Activated CD8-positive, alpha-beta T cell treated with anti-CD3 and anti-CD28 coated beads, Interleukin-2, amount 10 ng/mL, durations not matched to agents 7 days and 5 days (primary cell): Measurements from ENCODE around the gene DPM2. TPM values are rescaled to one million over a fixed set of nuclear protein-coding genes. Genes with fewer than 3 reads are reported as not detected.

Experiments
- ATAC-seq: fragments of 150-1000 bp; cut with Tn5 transposase; one replicate; pipeline ENCODE4 v1.10.0; 2021; ENCODE audit warnings: moderate library complexity
- CTCF ChIA-PET: fragments of 350-600 bp; sonication (Branson Sonifier 250); formaldehyde crosslinking; loops from one replicate; lab custom pipeline; 2021; ENCODE audit warnings: antibody characterized with exemption; lab: Charles Lee
- POLR2A ChIA-PET: fragments of 350-600 bp; sonication (Branson Sonifier 250); formaldehyde crosslinking; loops from one replicate; lab custom pipeline; 2021; ENCODE audit warnings: antibody characterized with exemption; lab: Charles Lee
- DNase-seq: peaks from one replicate; pipeline ENCODE4 v3.0.0-alpha.2; 2020
- H3K27ac Mint-ChIP-seq: one replicate; pipeline ENCODE4 v1.8.0; 2021; ENCODE audit warnings: mild to moderate bottlenecking, mixed read lengths
- H3K27me3 Mint-ChIP-seq: one replicate; pipeline ENCODE4 v1.8.0; 2021; ENCODE audit warnings: low read depth, mixed read lengths
- H3K36me3 Mint-ChIP-seq: one replicate; pipeline ENCODE4 v1.8.0; 2021; ENCODE audit warnings: low read depth, mixed read lengths
- H3K4me1 Mint-ChIP-seq: one replicate; pipeline ENCODE4 v1.8.0; 2021; ENCODE audit warnings: low read depth, mixed read lengths
- H3K4me3 Mint-ChIP-seq: one replicate; pipeline ENCODE4 v1.8.0; 2021; ENCODE audit warnings: mild to moderate bottlenecking, mixed read lengths
- H3K9me3 Mint-ChIP-seq: one replicate; pipeline ENCODE4 v1.8.0; 2022; ENCODE audit warnings: mixed read lengths; ENCODE audit not compliant: insufficient read depth
- total RNA-seq, 2 experiments: library from RNA; stranded (reverse); gene quantifications; one replicate each; pipeline ENCODE4 v1.2.3, GENCODE V29; 2021

Gene DPM2
- total RNA-seq, 2 experiments from 2014 or later: 47.9 to 53.8 TPM

- ChIA-PET POLR2A (interaction anchor here (1.6 to 12.5 kb wide), 4 partner anchors 8 to 52 kb away, joined by 4 to 183 read pairs (median 16); no protein-coding TSS in a partner anchor), CTCF (interaction anchor here (1.0 to 16.3 kb wide), 6 partner anchors 25 to 139 kb away, joined by 3 to 158 read pairs (median 42); no protein-coding TSS in a partner anchor)
- ATAC-seq: no peak
- H3K27ac Mint-ChIP-seq: peak overlapping the region; percentile 88
- no peaks in the 10 kb centered on the region for H3K27me3 Mint-ChIP-seq
- peaks cover 55% of the 10 kb centered on the region for H3K36me3 Mint-ChIP-seq
- no peaks in the 10 kb centered on the region for H3K9me3 Mint-ChIP-seq
- no peak for DNase-seq
- H3K4me3 Mint-ChIP-seq: peak overlapping the region; percentile 97
- peaks cover 60% of the 10 kb centered on the region for H3K4me1 Mint-ChIP-seq
Observed at GRCh38 chr9:127979015-127979332, 41.3 kb upstream of the DPM2 start.

GRCh38 chr9:127977884-127978647 lies 40.4 kb upstream of the DPM2 start:
- CTCF ChIA-PET: interaction anchor here (1.2 to 16.3 kb wide), 6 partner anchors 24 to 140 kb away, joined by 4 to 158 read pairs (median 42); no protein-coding TSS in a partner anchor
- no peak for ATAC-seq
- Mint-ChIP-seq H3K4me1 (peaks cover 60% of the 10 kb centered on the region), H3K9me3 (no peaks in the 10 kb centered on the region), H3K36me3 (peaks cover 61% of the 10 kb centered on the region), H3K27me3 (no peaks in the 10 kb centered on the region), H3K27ac (peak overlapping the region; percentile 73), H3K4me3 (peak overlapping the region; percentile 97)
- POLR2A ChIA-PET: interaction anchor here (1.4 to 12.5 kb wide), 4 partner anchors 23 to 53 kb away, joined by 6 to 183 read pairs (median 6); no protein-coding TSS in a partner anchor
- peak; percentile 39 for DNase-seq

GRCh38 chr9:127977009-127977883 lies 39.6 kb upstream of the DPM2 start:
- H3K36me3 Mint-ChIP-seq: peaks cover 68% of the 10 kb centered on the region
- H3K9me3 Mint-ChIP-seq: no peaks in the 10 kb centered on the region
- peak overlapping the region; percentile 97 for H3K4me3 Mint-ChIP-seq
- H3K27me3 Mint-ChIP-seq: no peaks in the 10 kb centered on the region
- ATAC-seq: no peak
- H3K27ac Mint-ChIP-seq: peak overlapping the region; percentile 73
- H3K4me1 Mint-ChIP-seq: peaks cover 60% of the 10 kb centered on the region
- CTCF ChIA-PET: interaction anchor here (1.1 to 16.3 kb wide), 6 partner anchors 23 to 111 kb away, joined by 4 to 158 read pairs (median 42); no protein-coding TSS in a partner anchor
- no peak for DNase-seq
- POLR2A ChIA-PET: interaction anchor here (0.6 to 12.5 kb wide), 4 partner anchors 11 to 53 kb away, joined by 6 to 183 read pairs (median 6); no protein-coding TSS in a partner anchor

GRCh38 chr9:127976498-127976897 lies 38.8 kb upstream of the DPM2 start:
- H3K9me3 Mint-ChIP-seq: no peaks in the 10 kb centered on the region
- H3K4me1 Mint-ChIP-seq: peaks cover 61% of the 10 kb centered on the region
- ChIA-PET CTCF (interaction anchor here (1.0 to 16.3 kb wide), 6 partner anchors 13 to 112 kb away, joined by 3 to 158 read pairs (median 42); no protein-coding TSS in a partner anchor), POLR2A (interaction anchor here (0.6 to 12.5 kb wide), 4 partner anchors 8 to 54 kb away, joined by 3 to 183 read pairs (median 6); no protein-coding TSS in a partner anchor)
- H3K27me3 Mint-ChIP-seq: no peaks in the 10 kb centered on the region
- no peak for DNase-seq
- H3K4me3 Mint-ChIP-seq: peak overlapping the region; percentile 97
- no peak for ATAC-seq
- H3K36me3 Mint-ChIP-seq: peaks cover 76% of the 10 kb centered on the region
- peak overlapping the region; percentile 73 for H3K27ac Mint-ChIP-seq

- no peak for ATAC-seq
- Mint-ChIP-seq H3K27ac (peak overlapping the region; percentile 73), H3K36me3 (peaks cover 78% of the 10 kb centered on the region)
Observed at GRCh38 chr9:127975376-127976315, 38.0 kb upstream of the DPM2 start.

GRCh38 chr9:127974769-127975261 lies 37.2 kb upstream of the DPM2 start:
- Mint-ChIP-seq H3K36me3 (peaks cover 84% of the 10 kb centered on the region), H3K4me1 (peaks cover 74% of the 10 kb centered on the region), H3K27ac (peak overlapping the region; percentile 99), H3K27me3 (no peaks in the 10 kb centered on the region), H3K9me3 (no peaks in the 10 kb centered on the region), H3K4me3 (peak overlapping the region; percentile 97)
- ATAC-seq (no peak), DNase-seq (no peak)
- ChIA-PET CTCF (interaction anchor here (2.2 to 16.3 kb wide), 4 partner anchors 21 to 60 kb away, joined by 8 to 158 read pairs (median 63); no protein-coding TSS in a partner anchor), POLR2A (interaction anchor here (0.7 to 12.5 kb wide), 4 partner anchors 16 to 93 kb away, joined by 3 to 183 read pairs (median 3); partner anchors contain the start of gene SLC25A25)

More at GRCh38 chr9:127975376-127976315, 38.0 kb upstream of the DPM2 start:
- H3K4me3 Mint-ChIP-seq: peak overlapping the region; percentile 97
- CTCF ChIA-PET: interaction anchor here (1.0 to 16.3 kb wide), 5 partner anchors 12 to 60 kb away, joined by 3 to 158 read pairs (median 51); no protein-coding TSS in a partner anchor
- DNase-seq: no peak
- POLR2A ChIA-PET: interaction anchor here (0.6 to 12.5 kb wide), 5 partner anchors 9 to 55 kb away, joined by 3 to 183 read pairs (median 3); no protein-coding TSS in a partner anchor
- H3K4me1 Mint-ChIP-seq: peaks cover 65% of the 10 kb centered on the region
- H3K27me3 Mint-ChIP-seq: no peaks in the 10 kb centered on the region
- H3K9me3 Mint-ChIP-seq: no peaks in the 10 kb centered on the region

GRCh38 chr9:127974001-127974768 lies 36.5 kb upstream of the DPM2 start:
- Mint-ChIP-seq H3K27me3 (no peaks in the 10 kb centered on the region), H3K9me3 (no peaks in the 10 kb centered on the region), H3K4me3 (peak overlapping the region; percentile 97), H3K36me3 (peaks cover 85% of the 10 kb centered on the region), H3K4me1 (peaks cover 80% of the 10 kb centered on the region), H3K27ac (peak overlapping the region; percentile 99)
- ATAC-seq (no peak), DNase-seq (no peak)
- POLR2A ChIA-PET: interaction anchor here (0.9 to 12.5 kb wide), 5 partner anchors 13 to 94 kb away, joined by 3 to 183 read pairs (median 3); partner anchors contain the start of gene SLC25A25
- CTCF ChIA-PET: interaction anchor here (2.2 to 16.3 kb wide), 4 partner anchors 20 to 61 kb away, joined by 8 to 158 read pairs (median 63); no protein-coding TSS in a partner anchor

GRCh38 chr9:127973169-127974000 lies 35.7 kb upstream of the DPM2 start:
- peak overlapping the region; percentile 97 for H3K4me3 Mint-ChIP-seq
- ATAC-seq (no peak), DNase-seq (no peak)
- H3K36me3 Mint-ChIP-seq: peaks cover 88% of the 10 kb centered on the region
- POLR2A ChIA-PET: interaction anchor here (0.9 to 12.5 kb wide), 6 partner anchors 8 to 94 kb away, joined by 3 to 183 read pairs (median 4); partner anchors contain the start of genes EEIG1 and SLC25A25
- H3K9me3 Mint-ChIP-seq: no peaks in the 10 kb centered on the region
- H3K27me3 Mint-ChIP-seq: no peaks in the 10 kb centered on the region
- peaks cover 88% of the 10 kb centered on the region for H3K4me1 Mint-ChIP-seq
- CTCF ChIA-PET: interaction anchor here (0.6 to 16.3 kb wide), 7 partner anchors 9 to 62 kb away, joined by 3 to 158 read pairs (median 8); no protein-coding TSS in a partner anchor
- peak overlapping the region; percentile 99 for H3K27ac Mint-ChIP-seq
